SK-N-SH (cell line): ENCODE data around the gene DNAJC25. TPM values are rescaled to one million over a fixed set of nuclear protein-coding genes. Genes with fewer than 3 reads are reported as not detected.

Experiments used
- CTCF ChIA-PET: fragments of 300-600, 350-600 bp; formaldehyde crosslinking; extraction: SDS; loops from one replicate; lab custom pipeline; 2021; lab: Yijun Ruan, JAX
- POLR2A ChIA-PET: fragments of 350-600 bp; sonication (Branson Sonifier 250); formaldehyde crosslinking; extraction: SDS; loops from one replicate; lab custom pipeline; 2020; ENCODE audit warnings: antibody characterized with exemption, inconsistent platforms; lab: Yijun Ruan, JAX
- DNase-seq: peaks from one replicate; pipeline ENCODE4 v3.0.0; 2012
- H2AFZ ChIP-seq: fragments of 200-600 bp; sonication (generic); 2 replicates; pipeline ENCODE4 v1.8.1; 2016; ENCODE audit warnings: antibody characterized with exemption, mild to moderate bottlenecking, low read depth
- H3F3A ChIP-seq: fragments of 200-600 bp; sonication (generic); replicated peaks from 2 replicates; pipeline ENCODE3; 2016; ENCODE audit warnings: antibody characterized with exemption, mild to moderate bottlenecking; ENCODE audit not compliant: insufficient read depth
- H3K27ac ChIP-seq, 2 experiments: fragments of 200-500 bp in 1 of 2; fragments of 200-600 bp in 1 of 2; sonication (Bioruptor generic) in 1 of 2; sonication (generic), shearing (Covaris generic) in 1 of 2; 2 replicates each; pipeline versions ENCODE4 v1.5.1 to v1.6.1; 2014 to 2016; ENCODE audit warnings: low read depth in 2 of 2, inconsistent platforms in 1 of 2, low read length in 1 of 2, mild to moderate bottlenecking in 1 of 2, mixed read lengths in 1 of 2
- H3K27me3 ChIP-seq: fragments of 200-600 bp; sonication (generic), shearing (Covaris generic); 2 replicates; pipeline ENCODE4 v1.6.1; 2016; ENCODE audit warnings: mixed run types; ENCODE audit not compliant: insufficient read depth
- H3K36me3 ChIP-seq, 2 experiments: fragments of 200-500 bp in 1 of 2; fragments of 200-600 bp in 1 of 2; sonication (Bioruptor generic) in 1 of 2; sonication (generic) in 1 of 2; replicated peaks in 1 of 2; 2 replicates each; pipeline versions ENCODE3 to v1.5.1; 2014 to 2016; ENCODE audit warnings: low read length in 1 of 2, mild to moderate bottlenecking in 1 of 2; ENCODE audit not compliant: insufficient read depth in 2 of 2, control insufficient read depth in 1 of 2
- H3K4me1 ChIP-seq, 2 experiments: fragments of 200-500 bp in 1 of 2; fragments of 200-600 bp in 1 of 2; sonication (Bioruptor generic) in 1 of 2; sonication (generic), shearing (Covaris generic) in 1 of 2; 2 replicates each; pipeline versions ENCODE4 v1.5.1 to v1.6.1; 2014 to 2016; ENCODE audit warnings: low read depth in 1 of 2, low read length in 1 of 2, mixed run types in 1 of 2; ENCODE audit not compliant: insufficient read depth in 2 of 2, control insufficient read depth in 1 of 2
- H3K4me2 ChIP-seq: fragments of 200-600 bp; sonication (generic), shearing (Covaris generic); 2 replicates; pipeline ENCODE4 v1.6.1; 2017; ENCODE audit warnings: mixed run types
- H3K4me3 ChIP-seq, 2 experiments: fragments of 200-500 bp in 1 of 2; fragments of 200-600 bp in 1 of 2; sonication (Bioruptor generic) in 1 of 2; sonication (generic), shearing (Covaris generic) in 1 of 2; 2 replicates each; pipeline versions ENCODE4 v1.5.1 to v1.8.1; 2014 to 2016; ENCODE audit warnings: low read depth in 2 of 2, inconsistent platforms in 1 of 2, low read length in 1 of 2, mild to moderate bottlenecking in 1 of 2, mixed read lengths in 1 of 2, moderate library complexity in 1 of 2
- H3K79me2 ChIP-seq: fragments of 200-600 bp; sonication (generic); 2 replicates; pipeline ENCODE4 v1.8.1; 2017; ENCODE audit warnings: mild to moderate bottlenecking; ENCODE audit not compliant: insufficient read depth
- H3K9ac ChIP-seq: fragments of 200-600 bp; sonication (generic); 2 replicates; pipeline ENCODE4 v1.6.1; 2017; ENCODE audit warnings: mixed run types
- H3K9me2 ChIP-seq: fragments of 200-600 bp; sonication (generic); 2 replicates; pipeline ENCODE4 v1.6.1; 2017; ENCODE audit warnings: mixed run types
- H3K9me3 ChIP-seq: fragments of 200-600 bp; sonication (generic); 2 replicates; pipeline ENCODE4 v1.6.1; 2017; ENCODE audit warnings: mixed run types, mild to moderate bottlenecking, moderate library complexity
- H4K20me1 ChIP-seq: fragments of 200-600 bp; sonication (generic); 2 replicates; pipeline ENCODE4 v1.6.1; 2017; ENCODE audit warnings: mild to moderate bottlenecking, mixed run types; ENCODE audit not compliant: insufficient read depth
- EZH2phosphoT487 ChIP-seq: fragments of 200-600 bp; sonication (generic); IDR thresholded peaks from 2 replicates; pipeline ENCODE4 v1.6.1; 2017; ENCODE audit warnings: low read depth, mixed run types, mild to moderate bottlenecking, antibody characterized with exemption, moderate library complexity, borderline replicate concordance
- JUND ChIP-seq: IDR thresholded peaks from 2 replicates; pipeline ENCODE4 v1.4.0; 2012
- MEF2A ChIP-seq: IDR thresholded peaks from 2 replicates; pipeline ENCODE4 v1.4.0; 2012; ENCODE audit warnings: low read depth, borderline replicate concordance
- MXI1 ChIP-seq: IDR thresholded peaks from 2 replicates; pipeline ENCODE4 v1.6.1; 2012; ENCODE audit warnings: mild to moderate bottlenecking, low read depth, low read length, improper control_type of control experiment
- POLR2AphosphoS5 ChIP-seq: IDR thresholded peaks from 2 replicates; pipeline ENCODE4 v1.6.1; 2012; ENCODE audit warnings: low read depth, low read length
- RAD21 ChIP-seq: IDR thresholded peaks from 2 replicates; pipeline ENCODE4 v1.6.1; 2012; ENCODE audit warnings: mild to moderate bottlenecking, low read length
- RCOR1 ChIP-seq: fragments of 150-350 bp; IDR thresholded peaks from 2 replicates; pipeline ENCODE4 v1.6.1; 2017; ENCODE audit warnings: antibody characterized with exemption, low read length
- RFX5 ChIP-seq: IDR thresholded peaks from 2 replicates; pipeline ENCODE4 v1.6.1; 2012; ENCODE audit warnings: mild to moderate bottlenecking, improper control_type of control experiment, low read length
- RXRA ChIP-seq: IDR thresholded peaks from 2 replicates; pipeline ENCODE4 v1.4.0; 2012; ENCODE audit warnings: low read depth, mild to moderate bottlenecking, borderline replicate concordance
- SIN3A ChIP-seq: IDR thresholded peaks from 2 replicates; pipeline ENCODE4 v1.6.1; 2012; ENCODE audit warnings: low read depth, mild to moderate bottlenecking, low read length, moderate library complexity, borderline replicate concordance
- TAF1 ChIP-seq: IDR thresholded peaks from 2 replicates; pipeline ENCODE4 v1.6.1; 2012; ENCODE audit warnings: low read depth, mild to moderate bottlenecking, low read length, moderate library complexity, borderline replicate concordance
- TCF12 ChIP-seq: IDR thresholded peaks from 2 replicates; pipeline ENCODE4 v1.4.0; 2012
- YY1 ChIP-seq: IDR thresholded peaks from 2 replicates; pipeline ENCODE4 v1.4.0; 2012; ENCODE audit warnings: low read depth, mild to moderate bottlenecking
- WGBS: methylation state at CpG from one replicate; pipeline ENCODE4 v1.1.6; 2017; ENCODE audit warnings: low lambda C conversion rate; 5-methylcytosine and 5-hydroxymethylcytosine counted together
- polyA plus RNA-seq, 3 experiments: library from polyadenylated mRNA; depleted of rRNA; stranded (reverse); fragments of >200 nt; gene quantifications; 2 replicates each; pipeline ENCODE4 v1.2.3, GENCODE V29; 2012
- TF ChIP-seq, protein P1 (sequence below): IDR thresholded peaks from 2 replicates; pipeline ENCODE4; 2012

The DNAJC25 gene
- polyA plus RNA-seq, 1 of the 3 experiments (the other 2 are of a cell fraction), result 3.3 TPM

DNA sequence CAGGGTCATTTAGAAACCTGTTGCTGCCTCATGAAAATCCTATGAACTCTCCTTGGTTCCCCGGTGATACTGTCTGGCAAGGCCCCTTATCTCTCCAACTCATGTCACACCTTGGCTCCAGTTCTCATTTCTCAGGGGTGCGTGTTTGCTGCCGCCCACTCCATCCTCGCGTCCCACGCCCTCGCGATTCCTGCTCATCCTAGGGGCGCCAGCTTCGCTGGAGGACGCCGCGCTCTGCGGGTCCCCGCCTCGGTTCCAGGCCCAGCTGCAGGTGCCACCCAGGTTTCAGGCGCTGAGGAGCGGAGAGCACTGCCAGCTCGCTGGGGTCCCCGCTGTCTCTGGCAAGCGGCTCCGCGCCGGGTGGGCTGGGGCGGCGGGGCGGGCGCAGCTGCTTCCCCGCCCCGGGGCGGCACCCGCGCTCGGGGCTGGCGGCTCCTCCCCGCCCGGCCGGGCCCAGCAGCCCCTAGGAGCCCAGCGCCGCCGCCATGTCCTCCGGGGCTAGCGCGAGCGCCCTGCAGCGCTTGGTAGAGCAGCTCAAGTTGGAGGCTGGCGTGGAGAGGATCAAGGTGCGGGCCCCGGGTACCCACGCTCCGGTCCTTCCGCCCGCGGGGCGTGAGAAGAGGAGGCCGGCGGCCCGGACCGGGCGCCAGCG, 30.1 kb downstream of the DNAJC25 start, which contains the start of gene GNG10:
Gene GNG10 (plus strand): TSS at position 456 of the 652 bp plus-strand sequence. CDS start 30 bp downstream, at position 486.
- CTCF ChIA-PET, result interaction anchor here (1.5 kb wide), 1 partner anchor 11 kb away, joined by 4 read pairs; no protein-coding TSS in a partner anchor
- WGBS, result 0% methylated on average over 15 of the region's 61 CpGs
- peak; percentile 97 for DNase-seq

GRCh38 chr9:111661802-111662521, 30.8 kb downstream of the DNAJC25 start:
- DNase-seq, result peak; percentile 87
- H3K9me2 ChIP-seq, result no peaks in the 10 kb centered on the region
- ChIA-PET CTCF (interaction anchor here (0.8 to 1.5 kb wide), 3 partner anchors 10 to 30 kb away, joined by 3 to 4 read pairs (median 3); no protein-coding TSS in a partner anchor), POLR2A (interaction anchor here (0.5 to 1.6 kb wide), 4 partner anchors 12 to 1413 kb away, joined by 3 to 10 read pairs (median 4); partner anchors contain the start of gene DNAJC25)
- peak overlapping the region; percentile 80 to 89 for H3K4me3 ChIP-seq
- peaks cover 0 to 15% of the 10 kb centered on the region in 2 experiments for H3K36me3 ChIP-seq
- H3K9ac ChIP-seq, result peak overlapping the region; percentile 57
- peak overlapping the region; percentile 86 for H3K4me2 ChIP-seq
- H3K79me2 ChIP-seq, result peaks cover 49% of the 10 kb centered on the region
- TF ChIP-seq, protein P1, sequence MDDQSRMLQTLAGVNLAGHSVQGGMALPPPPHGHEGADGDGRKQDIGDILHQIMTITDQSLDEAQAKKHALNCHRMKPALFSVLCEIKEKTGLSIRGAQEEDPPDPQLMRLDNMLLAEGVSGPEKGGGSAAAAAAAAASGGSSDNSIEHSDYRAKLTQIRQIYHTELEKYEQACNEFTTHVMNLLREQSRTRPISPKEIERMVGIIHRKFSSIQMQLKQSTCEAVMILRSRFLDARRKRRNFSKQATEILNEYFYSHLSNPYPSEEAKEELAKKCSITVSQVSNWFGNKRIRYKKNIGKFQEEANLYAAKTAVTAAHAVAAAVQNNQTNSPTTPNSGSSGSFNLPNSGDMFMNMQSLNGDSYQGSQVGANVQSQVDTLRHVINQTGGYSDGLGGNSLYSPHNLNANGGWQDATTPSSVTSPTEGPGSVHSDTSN, result peak; percentile 45; the same call in 1 of the 2 replicates
- TF ChIP-seq MEF2A (no peak), RCOR1 (no peak), MXI1 (peak; percentile 56; the same call in 1 of the 2 replicates), YY1 (no peak), RXRA (peak; percentile 9; the same call in 1 of the 2 replicates)
- 3% methylated on average over 28 of the region's 57 CpGs for WGBS
- H4K20me1 ChIP-seq, result peaks cover 15% of the 10 kb centered on the region; the same call in 1 of the 2 replicates
- peak overlapping the region; percentile 61; the same call in 1 of the 2 replicates for H2AFZ ChIP-seq
- peaks cover 0 to 12% of the 10 kb centered on the region in 2 experiments; a peak in 2 of 4 replicates for H3K4me1 ChIP-seq
- peaks cover 9% of the 10 kb centered on the region for H3F3A ChIP-seq
- no peaks in the 10 kb centered on the region for H3K27me3 ChIP-seq
- peak overlapping the region; percentile 23 to 68; a peak in 2 of 4 replicates for H3K27ac ChIP-seq
- H3K9me3 ChIP-seq, result no peaks in the 10 kb centered on the region

More for the DNA sequence above, 30.1 kb downstream of the DNAJC25 start, which contains the start of gene GNG10:
- H4K20me1 ChIP-seq, result peaks cover 15% of the 10 kb centered on the region; the same call in 1 of the 2 replicates
- peaks cover 9% of the 10 kb centered on the region for H3F3A ChIP-seq
- H3K27ac ChIP-seq, result peak within 1 kb of the TSS; percentile 23 to 68; a peak in 2 of 4 replicates
- POLR2A ChIA-PET, result interaction anchor here (0.7 to 1.6 kb wide), 5 partner anchors 9 to 388 kb away, joined by 3 to 10 read pairs (median 4); partner anchors contain the start of genes DNAJC25 and ZNF483
- peaks cover 42% of the 10 kb centered on the region for H3K79me2 ChIP-seq
- H3K27me3 ChIP-seq, result no peaks in the 10 kb centered on the region
- H2AFZ ChIP-seq, result peak within 1 kb of the TSS; percentile 98
- no peak for TF ChIP-seq RAD21
- TF ChIP-seq POLR2AphosphoS5, result peak; percentile 55; the same call in 1 of the 2 replicates
- TF ChIP-seq TCF12, result no peak
- peak; percentile 57; the same call in 1 of the 2 replicates for TF ChIP-seq YY1
- TF ChIP-seq JUND, result no peak
- 0 out of 2 replicates have a peak, but pooled peaks have one; percentile 19 for TF ChIP-seq TAF1
- no peak for TF ChIP-seq SIN3A
- no peak for TF ChIP-seq EZH2phosphoT487
- TF ChIP-seq RFX5, result no peak
- 0 out of 2 replicates have a peak, but pooled peaks have one; percentile 22 for TF ChIP-seq MXI1
- peaks cover 0 to 12% of the 10 kb centered on the region in 2 experiments; a peak in 2 of 4 replicates for H3K4me1 ChIP-seq
- H3K4me3 ChIP-seq, result peak within 1 kb of the TSS; percentile 80 to 89
- H3K36me3 ChIP-seq, result peaks cover 0 to 8% of the 10 kb centered on the region in 2 experiments
- no peaks in the 10 kb centered on the region for H3K9me2 ChIP-seq
- H3K9ac ChIP-seq, result peak within 1 kb of the TSS; percentile 57
- peak within 1 kb of the TSS; percentile 86 for H3K4me2 ChIP-seq
- H3K9me3 ChIP-seq, result no peaks in the 10 kb centered on the region
